ENCODE results near the gene RBMX2.

DNA sequence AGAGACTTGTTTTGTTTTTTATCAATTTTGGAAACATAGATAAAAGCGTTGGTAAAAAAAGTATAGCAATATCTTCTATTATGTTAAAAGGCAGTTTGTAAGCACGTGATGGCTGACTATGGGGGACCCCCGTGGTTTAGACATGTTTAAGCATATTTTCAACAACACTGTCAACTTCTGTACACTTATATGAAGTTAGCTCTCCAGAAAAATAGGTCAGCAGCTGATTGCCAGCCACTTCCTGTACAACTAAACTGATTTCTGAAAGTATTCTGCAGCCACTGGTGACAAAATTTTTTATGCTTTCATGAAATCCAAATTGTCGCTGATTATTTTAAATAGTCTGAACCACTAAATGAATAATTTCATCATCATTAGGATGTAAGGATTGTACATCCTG lies 45.2 kb downstream of the RBMX2 start:
- TF ChIP-seq POLR2AphosphoS5 (IDR thresholded peaks at IDR 0.05; ENCODE audit: low read depth) (no peak), EZH2 (IDR thresholded peaks at IDR 0.05; ENCODE audit: low read depth, unreplicated experiment) (no peak), NANOG (IDR thresholded peaks at IDR 0.05; ENCODE audit: borderline replicate concordance) (no peak), ZNF331 (CRISPR knock-in tag; IDR thresholded peaks at IDR 0.05; ENCODE audit: low read depth) (no peak), JUNB (IDR thresholded peaks at IDR 0.05; ENCODE audit: unreplicated experiment) (no peak), EZH2phosphoT487 (IDR thresholded peaks at IDR 0.05; ENCODE audit: unreplicated experiment) (no peak)
- TF ChIP-seq, protein P1, sequence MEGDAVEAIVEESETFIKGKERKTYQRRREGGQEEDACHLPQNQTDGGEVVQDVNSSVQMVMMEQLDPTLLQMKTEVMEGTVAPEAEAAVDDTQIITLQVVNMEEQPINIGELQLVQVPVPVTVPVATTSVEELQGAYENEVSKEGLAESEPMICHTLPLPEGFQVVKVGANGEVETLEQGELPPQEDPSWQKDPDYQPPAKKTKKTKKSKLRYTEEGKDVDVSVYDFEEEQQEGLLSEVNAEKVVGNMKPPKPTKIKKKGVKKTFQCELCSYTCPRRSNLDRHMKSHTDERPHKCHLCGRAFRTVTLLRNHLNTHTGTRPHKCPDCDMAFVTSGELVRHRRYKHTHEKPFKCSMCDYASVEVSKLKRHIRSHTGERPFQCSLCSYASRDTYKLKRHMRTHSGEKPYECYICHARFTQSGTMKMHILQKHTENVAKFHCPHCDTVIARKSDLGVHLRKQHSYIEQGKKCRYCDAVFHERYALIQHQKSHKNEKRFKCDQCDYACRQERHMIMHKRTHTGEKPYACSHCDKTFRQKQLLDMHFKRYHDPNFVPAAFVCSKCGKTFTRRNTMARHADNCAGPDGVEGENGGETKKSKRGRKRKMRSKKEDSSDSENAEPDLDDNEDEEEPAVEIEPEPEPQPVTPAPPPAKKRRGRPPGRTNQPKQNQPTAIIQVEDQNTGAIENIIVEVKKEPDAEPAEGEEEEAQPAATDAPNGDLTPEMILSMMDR (conservative IDR thresholded peaks at IDR 0.05; ENCODE audit: low read depth in 2 of 2) = no peak
- TF ChIP-seq, protein P2, sequence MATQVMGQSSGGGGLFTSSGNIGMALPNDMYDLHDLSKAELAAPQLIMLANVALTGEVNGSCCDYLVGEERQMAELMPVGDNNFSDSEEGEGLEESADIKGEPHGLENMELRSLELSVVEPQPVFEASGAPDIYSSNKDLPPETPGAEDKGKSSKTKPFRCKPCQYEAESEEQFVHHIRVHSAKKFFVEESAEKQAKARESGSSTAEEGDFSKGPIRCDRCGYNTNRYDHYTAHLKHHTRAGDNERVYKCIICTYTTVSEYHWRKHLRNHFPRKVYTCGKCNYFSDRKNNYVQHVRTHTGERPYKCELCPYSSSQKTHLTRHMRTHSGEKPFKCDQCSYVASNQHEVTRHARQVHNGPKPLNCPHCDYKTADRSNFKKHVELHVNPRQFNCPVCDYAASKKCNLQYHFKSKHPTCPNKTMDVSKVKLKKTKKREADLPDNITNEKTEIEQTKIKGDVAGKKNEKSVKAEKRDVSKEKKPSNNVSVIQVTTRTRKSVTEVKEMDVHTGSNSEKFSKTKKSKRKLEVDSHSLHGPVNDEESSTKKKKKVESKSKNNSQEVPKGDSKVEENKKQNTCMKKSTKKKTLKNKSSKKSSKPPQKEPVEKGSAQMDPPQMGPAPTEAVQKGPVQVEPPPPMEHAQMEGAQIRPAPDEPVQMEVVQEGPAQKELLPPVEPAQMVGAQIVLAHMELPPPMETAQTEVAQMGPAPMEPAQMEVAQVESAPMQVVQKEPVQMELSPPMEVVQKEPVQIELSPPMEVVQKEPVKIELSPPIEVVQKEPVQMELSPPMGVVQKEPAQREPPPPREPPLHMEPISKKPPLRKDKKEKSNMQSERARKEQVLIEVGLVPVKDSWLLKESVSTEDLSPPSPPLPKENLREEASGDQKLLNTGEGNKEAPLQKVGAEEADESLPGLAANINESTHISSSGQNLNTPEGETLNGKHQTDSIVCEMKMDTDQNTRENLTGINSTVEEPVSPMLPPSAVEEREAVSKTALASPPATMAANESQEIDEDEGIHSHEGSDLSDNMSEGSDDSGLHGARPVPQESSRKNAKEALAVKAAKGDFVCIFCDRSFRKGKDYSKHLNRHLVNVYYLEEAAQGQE (IDR thresholded peaks at IDR 0.05; ENCODE audit: unreplicated experiment) = no peak

Measured in GM23338 (cell line).